Measurements from ENCODE around the gene ZG16.

The ZG16 gene

GRCh38 chr16:29810699-29811169, 32.7 kb downstream of the ZG16 start:
- DNase-seq, result no peak

- peak; percentile 92 for DNase-seq
Measured at GRCh38 chr16:29811170-29811895, 33.3 kb downstream of the ZG16 start.

GRCh38 chr16:29811896-29812665, 34.0 kb downstream of the ZG16 start, which contains the start of gene PRRT2:
Gene PRRT2, plus strand, starts transcription at chr16:29812193. Its CDS starts 862 bp downstream, at chr16:29813055.
- no peak for DNase-seq

- no peak for DNase-seq
Measured at GRCh38 chr16:29812754-29813643, 34.9 kb downstream of the ZG16 start.

- DNase-seq, result no peak
Measured at GRCh38 chr16:29813644-29814562, 35.8 kb downstream of the ZG16 start.

GRCh38 chr16:29814592-29814991, 36.5 kb downstream of the ZG16 start:
- no peak for DNase-seq

GRCh38 chr16:29815032-29815721, 37.1 kb downstream of the ZG16 start:
- DNase-seq, result no peak

- DNase-seq, result peak; percentile 99
Measured at GRCh38 chr16:29815793-29816693, 38.0 kb downstream of the ZG16 start, which contains the start of gene PAGR1. Gene PAGR1, plus strand, starts transcription at chr16:29816152. Its CDS starts 374 bp downstream, at chr16:29816526.

- DNase-seq, result peak; percentile 70
Measured at GRCh38 chr16:29816694-29817441, 38.8 kb downstream of the ZG16 start.

GRCh38 chr16:29818082-29818481, 40.0 kb downstream of the ZG16 start:
- DNase-seq, result no peak

- DNase-seq, result no peak
Measured at GRCh38 chr16:29819506-29819905, 41.5 kb downstream of the ZG16 start.

GRCh38 chr16:29820271-29820701, 42.2 kb downstream of the ZG16 start, which contains the start of gene MVP:
Gene MVP, plus strand, starts transcription at chr16:29820462. Its CDS starts 10,088 bp downstream, at chr16:29830550.
- peak; percentile 80 for DNase-seq

GRCh38 chr16:29820730-29821642, 42.9 kb downstream of the ZG16 start:
- DNase-seq, result peak; percentile 72

GRCh38 chr16:29821643-29822115, 43.6 kb downstream of the ZG16 start:
- DNase-seq, result no peak

- no peak for DNase-seq
Measured at GRCh38 chr16:29824589-29825144, 46.6 kb downstream of the ZG16 start.

GRCh38 chr16:29825145-29826044, 47.3 kb downstream of the ZG16 start:
- no peak for DNase-seq
